AG04449 (cell line): Measurements from ENCODE around the gene ST6GALNAC5.

Experiments used
- CTCF ChIA-PET: fragments of 350-600 bp; formaldehyde crosslinking; extraction: SDS; loops from one replicate; lab custom pipeline; 2021; ENCODE audit warnings: antibody characterized with exemption; lab: Yijun Ruan, JAX
- POLR2A ChIA-PET: fragments of 400-600, 350-600 bp; formaldehyde crosslinking; extraction: SDS; loops from one replicate; lab custom pipeline; 2020; ENCODE audit warnings: antibody characterized with exemption, inconsistent platforms; lab: Yijun Ruan, JAX
- DNase-seq: peaks from one replicate; pipeline ENCODE4 v3.0.0-alpha.2; 2010; ENCODE audit warnings: low read depth, low spot score
- H3K4me3 ChIP-seq: 2 replicates; pipeline ENCODE4 v1.5.1; 2011; ENCODE audit warnings: low read depth, mild to moderate bottlenecking, control low read depth, low read length
- CTCF ChIP-seq: IDR thresholded peaks from one replicate; pipeline ENCODE4 v1.5.1; 2011; ENCODE audit warnings: mild to moderate bottlenecking, moderate library complexity, low read length, control low read depth, inconsistent platforms; ENCODE audit not compliant: insufficient read depth; ENCODE audit errors: missing control alignments

Gene ST6GALNAC5

GRCh38 chr1:77095236-77095635 lies 228.0 kb downstream of the ST6GALNAC5 start:
- POLR2A ChIA-PET, result no interaction called here
- CTCF ChIA-PET, result interaction anchor here (0.9 kb wide), 1 partner anchor 21 kb away, joined by 3 read pairs; no protein-coding TSS in a partner anchor
- no peak for TF ChIP-seq CTCF
- no peak for DNase-seq
- no peak overlapping the region for H3K4me3 ChIP-seq

- ChIA-PET CTCF (no interaction called here), POLR2A (interaction anchor here (0.6 kb wide), 1 partner anchor 16 kb away, joined by 3 read pairs; no protein-coding TSS in a partner anchor)
- no peak overlapping the region for H3K4me3 ChIP-seq
- no peak for DNase-seq
- TF ChIP-seq CTCF, result no peak
Observed at GRCh38 chr1:77096496-77097255, 229.4 kb downstream of the ST6GALNAC5 start.

- no peak overlapping the region for H3K4me3 ChIP-seq
- CTCF ChIA-PET, result interaction anchor here (0.7 kb wide), 1 partner anchor 18 kb away, joined by 3 read pairs; no protein-coding TSS in a partner anchor
- POLR2A ChIA-PET, result no interaction called here
- TF ChIP-seq CTCF, result no peak
- no peak for DNase-seq
Observed at GRCh38 chr1:77100875-77101274, 233.6 kb downstream of the ST6GALNAC5 start.

- POLR2A ChIA-PET, result no interaction called here
- DNase-seq, result no peak
- TF ChIP-seq CTCF, result no peak
- no peak overlapping the region for H3K4me3 ChIP-seq
- CTCF ChIA-PET, result interaction anchor here (1.0 kb wide), 1 partner anchor 20 kb away, joined by 3 read pairs; no protein-coding TSS in a partner anchor
Observed at GRCh38 chr1:77103486-77103885, 236.2 kb downstream of the ST6GALNAC5 start.

GRCh38 chr1:77104672-77105071 lies 237.4 kb downstream of the ST6GALNAC5 start:
- DNase-seq, result no peak
- ChIA-PET POLR2A (no interaction called here), CTCF (interaction anchor here (0.8 kb wide), 1 partner anchor 10 kb away, joined by 3 read pairs; no protein-coding TSS in a partner anchor)
- H3K4me3 ChIP-seq, result no peak overlapping the region
- TF ChIP-seq CTCF, result no peak
